Erythroblast (primary cell): Measurements from ENCODE around the gene PNLDC1.
A peak's percentile ranks its signal among the peaks of the same experiment; 100 is the strongest.

Source experiments
- DNase-seq, 2 experiments: peaks; one replicate each; lab custom pipeline; 2025; lab: John Stamatoyannopoulos, UW
- GATA1 ChIP-seq: IDR thresholded peaks from 2 replicates; pipeline ENCODE4 v1.6.1; 2011; ENCODE audit warnings: low read depth, mild to moderate bottlenecking, control low read depth, low read length, moderate library complexity
- POLR2A ChIP-seq: IDR thresholded peaks from 2 replicates; pipeline ENCODE4 v1.6.1; 2011; ENCODE audit warnings: mild to moderate bottlenecking, low read length

Gene PNLDC1, protein sequence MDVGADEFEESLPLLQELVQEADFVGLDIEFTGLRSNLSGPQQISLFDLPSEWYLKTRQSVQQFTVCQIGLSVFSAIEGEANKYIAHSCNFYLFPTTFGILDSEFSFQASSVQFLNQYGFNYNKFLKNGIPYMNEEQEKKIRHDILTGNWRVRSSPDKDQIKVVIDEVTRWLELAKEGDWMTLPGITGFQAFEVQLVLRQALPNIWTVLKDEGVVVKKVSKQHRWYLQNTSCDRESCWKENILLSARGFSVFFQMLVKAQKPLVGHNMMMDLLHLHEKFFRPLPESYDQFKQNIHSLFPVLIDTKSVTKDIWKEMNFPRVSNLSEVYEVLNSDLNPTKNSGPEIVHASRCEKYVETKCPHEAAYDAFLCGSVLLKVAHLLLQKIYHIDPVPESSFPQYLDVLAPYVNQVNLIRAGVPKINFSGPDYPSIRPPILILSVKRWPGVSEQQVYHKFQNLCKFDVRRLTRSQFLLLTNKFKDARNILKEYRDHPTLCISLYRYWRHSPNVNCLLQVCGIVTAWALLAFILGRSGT

DNA sequence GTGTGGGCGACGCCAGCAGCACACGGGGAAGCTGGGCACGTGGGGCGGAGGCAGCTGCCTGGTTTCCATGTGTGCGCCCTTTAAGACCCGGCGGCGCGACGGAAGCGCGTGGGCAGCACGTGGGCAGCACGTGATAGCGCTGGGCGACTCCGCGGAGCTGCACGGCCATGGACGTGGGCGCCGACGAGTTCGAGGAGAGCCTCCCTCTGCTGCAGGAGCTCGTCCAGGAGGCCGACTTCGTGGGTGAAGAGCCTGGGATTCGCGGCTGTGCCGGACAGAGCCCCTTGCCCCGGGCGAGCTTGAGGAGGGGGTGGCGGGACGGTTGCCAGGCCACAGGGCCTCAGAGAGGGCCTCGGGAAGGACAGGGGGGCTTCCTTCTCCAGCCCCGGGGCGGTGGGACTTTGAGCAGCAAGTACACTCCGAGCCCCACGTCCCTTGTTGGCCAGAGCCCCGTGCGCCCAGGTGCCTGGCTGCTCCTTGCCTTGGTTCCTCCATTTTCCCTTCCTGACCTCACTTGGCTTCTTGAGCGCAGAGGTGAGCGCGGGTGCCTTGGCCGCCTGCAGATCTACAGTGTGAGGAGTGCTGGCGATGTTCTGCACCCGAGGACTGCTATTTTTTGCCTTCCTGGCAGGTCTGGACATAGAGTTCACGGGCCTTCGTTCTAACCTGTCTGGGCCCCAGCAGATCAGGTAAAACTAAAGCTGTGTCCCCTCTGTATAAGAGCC, at the start of gene PNLDC1:
PNLDC1 (plus strand) TSS at position 136 of the 725 bp plus-strand sequence; CDS start at position 168, 32 bp downstream.
- no peak for DNase-seq
- TF ChIP-seq POLR2A (no peak), GATA1 (no peak)

DNA sequence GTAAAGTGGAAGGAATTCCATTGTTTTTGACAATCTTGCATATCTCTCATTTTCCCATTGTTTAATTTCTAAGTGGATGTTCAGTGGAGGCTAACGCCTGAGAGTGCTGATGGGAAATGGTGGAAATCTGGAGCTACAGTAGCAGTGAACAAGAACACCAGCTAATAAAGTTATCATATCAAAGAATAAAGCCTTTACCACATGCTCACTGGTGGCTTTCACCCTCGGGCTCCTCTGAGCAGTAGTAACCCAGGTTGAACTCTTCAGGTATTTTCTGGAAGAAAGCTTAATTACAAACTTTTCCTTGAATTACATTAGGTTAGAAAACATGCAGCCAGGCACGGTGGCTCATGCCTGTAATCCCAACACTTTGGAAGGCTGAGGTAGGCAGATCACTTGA, 48.6 kb upstream of the PNLDC1 start:
- TF ChIP-seq POLR2A (no peak), GATA1 (no peak)
- DNase-seq, result no peak

- TF ChIP-seq GATA1 (no peak), POLR2A (no peak)
- no peak for DNase-seq
Measured at GRCh38 chr6:159753081-159753872, 46.8 kb upstream of the PNLDC1 start.

GRCh38 chr6:159754401-159754800, 45.7 kb upstream of the PNLDC1 start:
- DNase-seq, result no peak
- TF ChIP-seq POLR2A, result no peak
- TF ChIP-seq GATA1, result no peak

GRCh38 chr6:159754959-159755914, 44.8 kb upstream of the PNLDC1 start:
- no peak for TF ChIP-seq POLR2A
- TF ChIP-seq GATA1, result no peak
- DNase-seq, result no peak

GRCh38 chr6:159756508-159756907, 43.6 kb upstream of the PNLDC1 start:
- TF ChIP-seq POLR2A, result no peak
- TF ChIP-seq GATA1, result no peak
- DNase-seq, result no peak

DNA sequence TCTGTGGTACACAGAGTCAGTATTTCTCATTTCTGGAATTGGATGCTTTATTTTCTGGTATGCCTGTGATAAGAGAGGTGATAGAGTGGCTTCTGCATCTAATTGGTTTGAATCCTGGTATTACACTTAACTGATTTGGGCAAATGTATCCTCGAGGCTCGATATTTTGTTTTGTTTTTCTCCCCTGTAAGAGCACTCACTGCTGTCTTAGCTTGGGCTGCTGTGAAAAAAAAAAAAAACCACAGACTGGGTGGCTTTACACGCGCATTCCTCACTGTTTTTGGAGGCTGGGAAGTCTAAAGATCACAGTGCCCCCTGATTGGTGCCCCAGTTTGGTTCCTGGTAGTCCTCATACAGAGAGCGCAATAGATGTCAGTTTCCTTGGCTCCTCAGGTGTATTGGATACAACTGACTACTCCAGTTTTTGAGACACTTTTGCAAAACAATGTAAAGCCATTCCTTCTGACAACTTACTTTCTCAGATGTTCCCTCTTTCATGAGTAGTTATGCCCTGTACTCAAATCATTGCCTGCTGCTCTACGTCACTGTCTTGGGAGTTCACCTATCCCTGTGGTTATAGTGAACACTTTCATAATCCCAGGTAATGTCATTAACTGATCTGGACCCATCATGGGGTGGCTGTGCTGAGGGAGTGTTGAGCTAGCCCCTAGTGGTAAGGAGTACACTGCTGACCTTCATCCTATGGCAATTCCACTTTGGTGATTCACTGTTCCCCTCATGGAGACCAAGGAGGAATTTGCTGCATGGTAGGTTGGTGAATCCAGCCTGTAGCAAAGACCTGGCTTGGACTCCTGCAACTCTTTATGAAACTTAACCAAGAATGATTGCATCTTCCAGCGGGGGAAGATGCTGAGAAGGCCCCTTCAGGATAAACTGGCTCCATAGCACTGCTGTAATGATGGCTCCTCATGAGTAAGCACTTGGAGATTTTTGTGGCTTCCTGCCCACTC, 41.8 kb upstream of the PNLDC1 start:
- DNase-seq, result peak in 1 of 2 experiments; percentile 9
- TF ChIP-seq GATA1 (no peak), POLR2A (no peak)

GRCh38 chr6:159759645-159760044, 40.4 kb upstream of the PNLDC1 start:
- DNase-seq, result no peak

DNA sequence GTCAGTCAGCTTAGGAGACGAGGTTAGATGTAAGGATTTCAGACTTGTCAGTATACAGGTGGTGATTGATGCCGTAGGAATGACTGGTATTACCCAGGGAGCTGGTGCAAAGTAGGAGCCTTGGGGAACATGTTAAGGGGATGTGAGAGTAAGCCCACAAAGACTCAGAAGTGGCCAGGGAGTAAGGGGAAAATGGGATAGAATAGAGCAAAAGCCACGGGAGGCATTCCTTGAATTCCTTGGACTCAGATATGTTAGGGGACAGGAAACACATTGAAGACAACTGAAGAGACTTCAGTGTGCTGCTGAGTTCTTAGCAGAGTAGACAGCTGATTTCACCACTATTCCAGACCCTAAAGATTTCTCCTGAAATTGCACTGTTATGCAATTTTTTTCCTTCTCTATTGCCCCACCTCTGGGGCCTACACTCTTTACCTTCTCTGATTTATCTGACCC, 39.4 kb upstream of the PNLDC1 start:
- TF ChIP-seq POLR2A (no peak), GATA1 (no peak)
- DNase-seq, result peak in 1 of 2 experiments; percentile 38

More at GRCh38 chr6:159759645-159760044, 40.4 kb upstream of the PNLDC1 start:
- no peak for TF ChIP-seq POLR2A
- no peak for TF ChIP-seq GATA1

GRCh38 chr6:159761129-159761872, 38.8 kb upstream of the PNLDC1 start:
- TF ChIP-seq POLR2A (no peak), GATA1 (no peak)
- peak in 1 of 2 experiments; percentile 71 for DNase-seq
